Activated CD4-positive, CD25-positive, alpha-beta regulatory T cell (primary cell): ENCODE measurements around the gene CDC42BPG.
A peak's percentile ranks its signal among the peaks of the same experiment; 100 is the strongest.

Source experiments
- DNase-seq, 4 experiments: peaks; one replicate each; lab custom pipeline; 2025; lab: John Stamatoyannopoulos, UW

CDC42BPG gene

GRCh38 chr11:64805481-64805880 lies 39.0 kb downstream of the CDC42BPG start:
- DNase-seq: no peak

- no peak for DNase-seq
These were observed 39.9 kb downstream of the CDC42BPG start for GRCh38 chr11:64804346-64805210.

DNA sequence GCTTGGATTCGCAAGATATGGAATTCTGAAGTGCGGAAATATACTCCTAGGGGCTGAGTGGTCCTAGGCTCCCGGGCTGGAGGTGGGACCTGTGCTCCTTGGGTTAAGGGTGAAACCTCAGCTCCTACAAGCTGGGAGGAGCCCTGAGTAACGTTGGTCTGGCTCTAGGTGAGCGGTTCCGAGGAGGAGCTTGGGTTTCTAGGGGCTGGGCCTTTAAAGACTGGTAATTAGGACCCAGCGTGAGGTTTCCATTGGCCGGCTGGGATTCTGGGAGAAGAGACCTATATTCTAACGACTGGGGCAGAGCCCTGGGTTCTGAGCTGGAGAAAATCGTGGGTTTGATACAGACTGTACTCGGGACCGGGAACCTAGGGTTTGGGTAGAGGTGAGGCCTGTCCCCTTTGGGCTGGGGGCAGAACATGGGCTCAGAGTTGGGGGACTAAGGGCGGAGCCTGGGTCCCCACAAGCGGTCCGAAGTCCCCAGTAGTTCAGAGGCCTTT lies 40.6 kb downstream of the CDC42BPG start:
- no peak for DNase-seq

DNA sequence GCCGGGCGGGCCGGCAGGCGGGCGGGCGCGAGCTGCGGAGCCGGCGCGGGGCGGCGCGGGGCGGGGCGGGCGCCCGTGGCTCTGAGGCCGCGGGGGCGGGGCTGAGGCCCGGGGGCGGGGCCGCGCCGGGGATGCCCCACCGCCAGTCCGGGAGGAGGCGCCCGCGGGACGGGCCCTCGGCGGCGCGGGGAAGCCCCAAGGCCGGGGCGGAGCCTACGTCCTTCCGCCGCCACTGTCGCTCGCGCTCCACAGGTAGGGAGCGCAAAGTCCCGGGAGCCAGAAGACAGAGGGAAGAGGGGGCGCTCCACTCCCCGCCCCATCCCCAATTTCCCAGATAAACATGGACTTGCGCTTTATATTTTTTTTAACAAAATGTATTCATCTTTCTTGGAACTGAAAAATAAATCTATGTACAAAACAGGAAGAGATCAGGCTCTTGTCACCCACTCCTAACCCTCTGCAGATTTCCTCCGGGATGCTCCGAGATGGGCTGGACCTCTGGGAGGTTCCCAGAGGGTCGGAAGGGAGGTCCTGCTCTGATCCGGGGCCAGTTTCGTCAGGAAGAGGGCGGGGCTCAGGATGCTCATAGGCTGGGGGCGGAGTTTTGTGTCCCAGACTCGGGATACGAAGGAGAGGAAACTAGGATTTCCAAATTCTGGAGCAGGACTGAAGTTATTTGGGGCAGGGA lies 41.2 kb downstream of the CDC42BPG start, which contains the start of gene MAP4K2:
Gene MAP4K2 (minus strand): TSS at position 57 of the 688 bp plus-strand sequence. CDS start 65 bp downstream, outside the sequence.
- peak; percentile 63 to 84 (median 76) for DNase-seq

DNA sequence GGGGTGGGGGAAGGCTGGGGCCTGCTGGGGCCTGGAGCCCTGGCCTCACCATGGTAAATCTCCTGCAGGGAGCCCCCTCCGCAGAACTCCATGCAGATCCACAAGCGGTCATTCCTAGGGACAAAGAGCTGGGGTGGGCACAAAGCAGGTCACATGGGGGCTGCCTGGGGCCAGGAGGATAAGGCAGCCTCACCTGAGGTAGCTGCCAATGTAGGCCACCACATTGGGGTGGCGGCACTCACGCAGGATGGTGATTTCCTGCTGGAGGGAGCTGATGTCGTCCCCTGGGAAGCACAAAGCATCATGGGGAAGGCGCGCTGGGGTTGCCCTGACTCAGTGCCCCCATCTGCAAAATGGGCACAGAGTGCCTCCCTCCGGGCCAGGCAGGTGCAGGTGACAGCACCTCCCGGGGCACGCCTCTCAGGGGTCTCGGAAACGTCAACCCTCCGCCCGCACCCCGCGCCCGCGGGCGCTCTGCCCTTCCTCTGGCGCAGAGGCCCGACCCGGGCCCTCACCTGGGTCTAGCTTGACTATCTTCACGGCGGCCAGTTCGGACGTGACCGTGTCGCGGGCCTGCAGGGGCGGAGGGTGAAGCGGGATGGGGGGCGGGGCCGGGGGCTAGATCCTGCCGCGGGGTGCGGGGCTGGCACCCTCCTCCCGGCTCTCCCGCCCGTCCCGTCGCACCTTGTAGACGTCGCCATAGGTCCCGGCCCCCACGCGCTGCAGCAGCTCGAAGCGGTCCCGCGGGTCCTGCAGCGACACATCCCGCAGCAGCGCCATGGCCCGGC lies 41.9 kb downstream of the CDC42BPG start:
- DNase-seq: peak in 1 of 4 experiments; percentile 51

DNA sequence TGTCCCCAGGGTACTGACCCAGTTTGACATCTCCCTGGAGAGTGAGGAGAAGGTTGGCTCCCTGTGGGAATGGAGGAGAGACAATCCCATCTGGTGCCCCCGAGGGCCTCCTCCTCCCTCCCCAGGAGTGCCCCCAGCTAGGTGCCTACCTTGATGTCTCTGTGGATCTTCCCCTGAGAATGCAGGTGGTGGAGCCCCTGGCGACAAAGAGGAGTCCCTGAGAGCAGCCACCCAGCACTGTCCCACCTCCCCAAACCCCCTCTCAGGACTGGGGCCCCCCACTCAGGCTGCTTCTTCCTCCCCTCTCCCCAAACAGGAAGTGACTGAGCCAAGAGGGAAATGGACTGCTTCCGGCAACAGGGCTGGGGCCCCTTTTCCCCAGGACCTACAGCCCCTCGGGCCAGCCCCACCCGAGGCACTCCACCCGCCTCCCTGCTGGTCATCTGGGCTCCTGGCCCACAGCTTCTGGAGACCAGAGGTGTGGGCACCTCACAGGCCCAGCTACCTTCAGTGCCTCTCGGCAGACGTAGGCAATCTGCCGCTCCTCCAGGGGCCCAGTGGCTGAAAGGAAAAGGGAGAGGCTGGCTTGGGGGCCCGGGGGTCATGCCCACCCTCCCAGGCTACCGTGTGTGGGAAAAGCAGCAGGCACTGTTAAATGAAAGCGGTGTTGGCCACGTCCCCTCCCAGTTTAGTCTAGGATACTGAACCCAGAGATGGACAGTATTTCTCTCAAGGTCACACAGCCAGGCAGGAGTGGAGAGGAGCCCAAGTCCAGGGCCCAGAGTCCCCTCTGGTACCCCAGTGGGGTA lies 42.7 kb downstream of the CDC42BPG start:
- no peak for DNase-seq

DNA sequence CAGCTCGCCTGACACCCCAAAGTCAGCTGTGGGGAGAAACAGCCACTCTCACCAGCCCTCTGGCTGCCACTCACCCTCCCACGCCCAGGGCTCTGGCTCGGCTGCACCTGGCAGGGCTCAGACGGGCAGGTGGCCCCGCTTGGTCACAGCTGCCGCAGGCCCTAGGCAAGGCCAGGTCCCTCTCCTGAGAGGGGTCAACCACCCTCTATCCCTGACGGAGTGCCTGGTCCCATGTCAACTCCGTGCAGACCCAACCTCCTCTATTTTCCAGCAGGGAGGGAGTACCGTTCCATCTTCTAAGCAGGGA lies 43.3 kb downstream of the CDC42BPG start:
- no peak for DNase-seq

DNA sequence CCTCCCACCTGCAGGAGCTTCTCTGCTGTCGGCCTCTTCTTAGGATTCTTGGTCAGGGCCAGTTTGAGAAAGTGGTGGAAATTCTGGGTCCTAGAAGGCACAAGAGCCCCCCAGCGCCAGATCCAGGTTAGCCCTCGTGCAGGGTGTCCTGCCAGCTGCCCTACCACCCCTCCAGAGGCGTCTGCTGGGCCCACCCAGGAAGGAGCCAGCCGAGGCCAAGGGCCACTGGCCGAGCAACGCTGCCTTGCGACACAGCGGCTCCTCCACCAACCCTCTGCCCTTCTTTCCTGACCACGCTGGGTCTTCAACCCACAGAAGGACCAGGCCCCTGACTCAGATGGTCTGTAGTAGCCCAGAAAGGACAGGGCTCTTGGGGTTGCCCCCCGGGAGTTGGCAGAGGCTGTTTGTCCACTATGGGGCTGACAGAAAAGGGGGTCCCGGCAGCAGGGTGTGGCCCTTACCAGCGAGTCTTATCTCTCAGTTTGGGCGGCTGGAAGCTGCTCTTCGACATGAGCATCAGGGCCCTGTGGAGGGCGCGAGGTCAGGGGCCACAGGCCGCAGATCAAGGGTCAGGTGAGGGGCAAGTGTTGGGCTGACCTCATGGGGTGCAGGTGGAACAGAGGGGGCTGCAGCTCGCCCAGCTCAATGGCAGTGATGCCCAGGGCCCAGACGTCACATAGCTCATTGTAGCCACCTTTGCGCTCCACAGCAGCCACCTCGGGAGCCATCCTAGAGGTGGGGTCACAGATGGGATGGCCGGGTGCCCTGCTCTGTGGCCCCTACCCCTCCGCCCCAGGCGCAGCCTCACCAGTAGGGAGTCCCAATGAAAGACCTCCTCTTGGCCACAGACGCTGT lies 43.9 kb downstream of the CDC42BPG start:
- DNase-seq: no peak

DNA sequence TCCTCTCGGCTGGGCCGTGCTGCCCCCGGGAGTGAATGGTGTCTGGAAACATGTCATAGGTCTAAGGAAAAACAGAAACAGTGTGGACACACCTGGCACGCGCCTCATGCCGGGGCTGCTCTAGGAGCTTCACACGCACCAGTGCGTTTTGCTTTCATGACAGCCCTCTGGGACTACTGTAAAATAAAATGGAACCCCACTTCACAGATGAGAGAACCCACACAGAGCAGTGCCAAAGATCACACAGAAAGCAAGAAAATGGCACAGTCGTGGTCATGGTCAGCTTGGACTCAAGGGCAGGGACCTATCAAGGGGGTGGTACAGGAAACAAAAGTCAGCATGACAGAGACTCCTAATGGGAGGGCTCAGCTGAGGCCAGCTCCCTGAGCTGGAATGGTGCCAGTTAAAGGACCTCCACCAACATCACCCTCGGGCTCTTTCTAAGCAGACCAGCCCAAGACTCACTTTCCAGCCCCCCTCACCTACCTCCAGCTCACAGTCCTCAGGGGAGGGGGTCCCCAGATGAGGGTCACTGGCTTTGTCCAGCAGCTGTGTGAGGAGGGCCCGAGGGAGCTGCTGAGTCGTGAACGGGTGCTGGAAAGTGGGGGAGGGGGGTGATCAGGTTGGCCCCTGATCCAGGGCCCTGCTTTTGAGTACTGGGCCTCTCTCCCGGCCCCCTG lies 44.7 kb downstream of the CDC42BPG start:
- no peak for DNase-seq

DNA sequence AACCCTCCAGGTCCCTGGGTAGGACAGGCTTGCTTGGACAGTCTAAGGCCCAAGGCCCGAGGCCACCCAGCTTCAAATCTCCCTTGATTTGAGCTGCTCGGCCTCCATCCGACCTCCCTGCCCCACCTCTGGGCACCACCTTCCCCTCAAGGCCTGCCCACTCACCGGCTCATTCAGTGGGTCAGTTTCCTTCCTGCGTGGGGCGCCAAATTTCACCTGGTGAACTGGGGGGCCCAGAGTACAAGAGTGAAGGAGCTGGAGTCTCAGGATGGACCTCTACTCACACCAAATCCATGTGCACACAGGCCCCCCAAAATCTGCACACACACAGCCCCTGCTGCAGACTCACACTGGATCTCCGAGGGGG lies 45.2 kb downstream of the CDC42BPG start:
- no peak for DNase-seq

GRCh38 chr11:64796757-64797541 lies 47.5 kb downstream of the CDC42BPG start:
- DNase-seq: no peak

GRCh38 chr11:64796047-64796756 lies 48.3 kb downstream of the CDC42BPG start:
- no peak for DNase-seq

GRCh38 chr11:64794526-64794925 lies 49.9 kb downstream of the CDC42BPG start:
- no peak for DNase-seq

DNA sequence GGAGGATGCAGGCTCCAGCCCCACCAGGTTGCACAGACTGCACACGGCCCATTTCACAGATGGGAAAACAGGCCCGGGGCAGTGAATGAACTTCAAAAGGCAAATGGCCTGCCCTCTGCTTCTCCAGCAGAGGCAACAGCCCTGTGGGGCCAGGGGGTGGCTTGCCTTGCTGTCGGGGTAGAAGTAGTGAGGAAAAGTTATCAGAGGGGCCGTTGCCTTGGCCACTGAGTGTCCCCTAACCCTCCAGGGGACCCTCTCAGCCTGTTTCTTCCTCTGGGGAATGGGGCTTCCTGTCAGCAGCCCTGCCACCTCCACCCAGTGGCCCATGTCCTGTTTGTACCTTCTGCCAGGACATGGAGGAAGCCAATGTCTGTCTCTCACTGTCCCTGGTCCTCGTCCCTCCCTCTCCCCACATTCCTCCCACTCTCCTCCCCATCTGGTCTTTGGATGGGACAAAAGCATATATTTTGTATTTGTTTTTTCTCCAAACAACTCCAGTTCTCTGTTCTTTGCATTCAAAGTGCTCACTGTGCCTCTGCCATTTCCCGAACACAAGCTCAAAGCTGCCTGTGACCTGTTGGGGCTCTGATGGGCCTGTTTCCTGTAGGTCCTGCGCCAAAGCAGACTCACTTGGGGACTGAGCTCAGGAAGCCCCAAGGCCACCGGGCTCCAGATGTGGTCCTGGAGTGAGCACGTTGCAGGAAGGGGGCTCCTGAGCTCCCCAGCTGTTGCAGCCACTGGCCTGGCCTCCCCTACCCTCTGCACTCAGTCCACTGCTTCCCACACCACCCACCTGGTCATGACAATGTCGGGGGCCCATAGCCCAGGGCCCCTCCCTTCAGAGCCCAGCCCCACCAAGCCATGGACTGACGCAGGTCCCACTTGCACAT lies 50.9 kb downstream of the CDC42BPG start:
- DNase-seq: no peak

DNA sequence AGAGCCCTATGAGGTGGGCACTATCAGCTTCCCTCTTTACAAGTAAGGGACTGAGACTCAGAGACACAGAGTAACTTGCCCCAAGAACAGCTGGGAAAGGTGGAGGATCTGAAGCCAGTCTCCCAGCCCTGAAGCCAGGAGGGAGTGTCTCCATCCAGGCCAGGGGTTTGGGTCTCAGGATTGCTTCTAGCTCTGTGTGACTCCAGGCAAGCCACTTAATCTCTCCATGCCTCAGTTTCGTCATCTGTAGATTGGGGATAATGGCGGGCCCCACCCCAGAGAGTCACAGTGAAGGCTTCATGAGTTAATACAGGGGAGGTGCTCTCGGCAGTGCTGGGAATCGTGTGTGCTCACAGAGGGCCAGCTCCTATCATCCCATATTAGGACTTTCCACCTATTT lies 52.0 kb downstream of the CDC42BPG start:
- no peak for DNase-seq

GRCh38 chr11:64791781-64792291 lies 52.6 kb downstream of the CDC42BPG start:
- no peak for DNase-seq
